Peyer's patch (tissue), 4 donors: Measurements from ENCODE around the gene SYNJ1.

Experiments used
- POLR2A ChIP-seq, 2 donors: fragments of 450-650 bp; IDR thresholded peaks; one replicate each; pipeline ENCODE4 v1.5.1; 2017; ENCODE audit warnings: antibody characterized with exemption in 2 of 2, mild to moderate bottlenecking in 2 of 2, moderate library complexity in 2 of 2
- TF ChIP-seq, protein P1 (sequence below), 6 experiments: fragments of 450-650 bp in 4 of 6; fragments of 200-600 bp in 2 of 6; sonication (generic) in 1 of 6; IDR thresholded peaks; one replicate each; pipeline ENCODE4 v1.5.1; 2017 to 2019; ENCODE audit warnings: antibody characterized with exemption in 6 of 6, mild to moderate bottlenecking in 3 of 6, moderate library complexity in 1 of 6

- TF ChIP-seq POLR2A (IDR thresholded peaks at IDR 0.05), result no peak
- TF ChIP-seq, protein P1, sequence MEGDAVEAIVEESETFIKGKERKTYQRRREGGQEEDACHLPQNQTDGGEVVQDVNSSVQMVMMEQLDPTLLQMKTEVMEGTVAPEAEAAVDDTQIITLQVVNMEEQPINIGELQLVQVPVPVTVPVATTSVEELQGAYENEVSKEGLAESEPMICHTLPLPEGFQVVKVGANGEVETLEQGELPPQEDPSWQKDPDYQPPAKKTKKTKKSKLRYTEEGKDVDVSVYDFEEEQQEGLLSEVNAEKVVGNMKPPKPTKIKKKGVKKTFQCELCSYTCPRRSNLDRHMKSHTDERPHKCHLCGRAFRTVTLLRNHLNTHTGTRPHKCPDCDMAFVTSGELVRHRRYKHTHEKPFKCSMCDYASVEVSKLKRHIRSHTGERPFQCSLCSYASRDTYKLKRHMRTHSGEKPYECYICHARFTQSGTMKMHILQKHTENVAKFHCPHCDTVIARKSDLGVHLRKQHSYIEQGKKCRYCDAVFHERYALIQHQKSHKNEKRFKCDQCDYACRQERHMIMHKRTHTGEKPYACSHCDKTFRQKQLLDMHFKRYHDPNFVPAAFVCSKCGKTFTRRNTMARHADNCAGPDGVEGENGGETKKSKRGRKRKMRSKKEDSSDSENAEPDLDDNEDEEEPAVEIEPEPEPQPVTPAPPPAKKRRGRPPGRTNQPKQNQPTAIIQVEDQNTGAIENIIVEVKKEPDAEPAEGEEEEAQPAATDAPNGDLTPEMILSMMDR (IDR thresholded peaks at IDR 0.05), result no peak
Measured at GRCh38 chr21:32602099-32602498, 125.7 kb downstream of the SYNJ1 start.
